HepG2 (cell line): ENCODE measurements around the gene TMEM151A. TPM values are rescaled to one million over a fixed set of nuclear protein-coding genes. Genes with fewer than 3 reads are reported as not detected.

Source experiments
- ARNTL ChIP-seq: sonication (generic); formaldehyde crosslinking; IDR thresholded peaks from 2 replicates; pipeline ENCODE4 v1.4.0; 2020; ENCODE audit warnings: mild to moderate bottlenecking, missing genetic modification reagents
- ASH2L ChIP-seq: fragments of 300-600, 200-600 bp; sonication (generic); IDR thresholded peaks from 2 replicates; pipeline ENCODE4 v1.7.0; 2017; ENCODE audit warnings: low read depth, mild to moderate bottlenecking, moderate library complexity, mixed read lengths, low read length; ENCODE audit not compliant: insufficient read length
- CC2D1A ChIP-seq: sonication (generic); formaldehyde crosslinking; IDR thresholded peaks from 2 replicates; pipeline ENCODE4 v1.8.1; 2023; ENCODE audit warnings: mild to moderate bottlenecking, missing genetic modification reagents
- ESRRA ChIP-seq: sonication (generic); formaldehyde crosslinking; IDR thresholded peaks from 2 replicates; pipeline ENCODE4 v1.5.1; 2020; ENCODE audit warnings: mild to moderate bottlenecking, low read depth, missing genetic modification reagents
- ETS1 ChIP-seq: sonication (generic); formaldehyde crosslinking; IDR thresholded peaks from 2 replicates; pipeline ENCODE4 v1.4.0; 2020; ENCODE audit warnings: missing genetic modification reagents
- IKZF1 ChIP-seq: fragments of 450-650 bp; IDR thresholded peaks from 2 replicates; pipeline ENCODE4 v1.7.1; 2016
- IRF9 ChIP-seq: sonication (generic); formaldehyde crosslinking; IDR thresholded peaks from 2 replicates; pipeline ENCODE4 v1.8.0; 2022; ENCODE audit warnings: missing genetic modification reagents, mild to moderate bottlenecking, borderline replicate concordance
- LBX2 ChIP-seq: sonication (generic); formaldehyde crosslinking; IDR thresholded peaks from 2 replicates; pipeline ENCODE4 v1.5.0; 2020; ENCODE audit warnings: missing genetic modification reagents, mild to moderate bottlenecking, borderline replicate concordance
- MBD4 ChIP-seq: IDR thresholded peaks from 2 replicates; pipeline ENCODE4 v1.6.1; 2012; ENCODE audit warnings: low read length, inconsistent platforms, borderline replicate concordance
- MTERF4 ChIP-seq: sonication (generic); formaldehyde crosslinking; IDR thresholded peaks from 2 replicates; pipeline ENCODE4 v1.8.0; 2023; ENCODE audit warnings: mild to moderate bottlenecking, missing genetic modification reagents
- NONO ChIP-seq, 2 experiments: fragments of 450-650 bp in 1 of 2; sonication (generic) in 1 of 2; formaldehyde crosslinking in 1 of 2; IDR thresholded peaks in 1 of 2; conservative IDR thresholded peaks in 1 of 2; 2 replicates each; pipeline versions ENCODE4 v1.6.1 to v1.8.0; 2017 to 2022; ENCODE audit warnings: mild to moderate bottlenecking in 1 of 2, missing genetic modification reagents in 1 of 2, moderate library complexity in 1 of 2
- PREB ChIP-seq: sonication (generic); formaldehyde crosslinking; IDR thresholded peaks from 2 replicates; pipeline ENCODE4 v1.4.0; 2020; ENCODE audit warnings: missing genetic modification reagents
- ZFP37 ChIP-seq: sonication (generic); formaldehyde crosslinking; IDR thresholded peaks from 2 replicates; pipeline ENCODE4 v1.4.0; 2020; ENCODE audit warnings: missing genetic modification reagents, borderline replicate concordance
- ZHX2 ChIP-seq, 2 experiments: sonication (generic) in 1 of 2; formaldehyde crosslinking in 1 of 2; IDR thresholded peaks; 2 replicates each; pipeline versions ENCODE4 v1.6.1 to v1.9.0; 2014 to 2022; ENCODE audit warnings: antibody characterized with exemption in 1 of 2, borderline replicate concordance in 1 of 2, inconsistent platforms in 1 of 2, low read depth in 1 of 2, missing genetic modification reagents in 1 of 2
- ZMYM4 ChIP-seq: sonication (generic); formaldehyde crosslinking; IDR thresholded peaks from 2 replicates; pipeline ENCODE4 v1.8.1; 2023; ENCODE audit warnings: mild to moderate bottlenecking, missing genetic modification reagents
- ZZZ3 ChIP-seq: sonication (generic); formaldehyde crosslinking; IDR thresholded peaks from 2 replicates; pipeline ENCODE4 v1.4.0; 2020; ENCODE audit warnings: missing genetic modification reagents, mild to moderate bottlenecking, borderline replicate concordance
- polyA plus RNA-seq, 8 experiments: library from polyadenylated mRNA; depleted of rRNA in 3 of 8; stranded (reverse) in 7 of 8; unstranded in 1 of 8; fragments of >200 nt; fragmentation: Illumina TruSeq in 4 of 8; extraction: Trizol in 4 of 8; gene quantifications; 2 replicates each; pipeline versions ENCODE4 v1.2.1 to v1.2.3, GENCODE V29; 2011 to 2016; ENCODE audit warnings: low read depth in 4 of 8, missing spikeins in 1 of 8, mixed read lengths in 1 of 8; ENCODE audit not compliant: insufficient read depth in 1 of 8
- total RNA-seq, 5 experiments: library from RNA; depleted of rRNA; stranded (reverse); fragments of >200 nt; fragmentation: Illumina TruSeq; extraction: Trizol; gene quantifications; 2 replicates each; pipeline ENCODE4 v1.2.3, GENCODE V29; 2016; ENCODE audit warnings: low read depth in 1 of 5

Gene TMEM151A
- total and polyA plus RNA-seq, 2 of the 13 experiments (the other 11 are each of a cell fraction or from before 2014, with no cell fraction given): 0.18 to 0.33 TPM

- TF ChIP-seq IRF9 (CRISPR knock-in tag): no peak
- TF ChIP-seq ZMYM4 (CRISPR knock-in tag): no peak
- TF ChIP-seq CC2D1A: 0 out of 2 replicates have a peak, but pooled peaks have one; percentile 75
- TF ChIP-seq NONO (IDR thresholded peaks at IDR 0.05): no peak
- TF ChIP-seq NONO (CRISPR knock-in tag; conservative IDR thresholded peaks at IDR 0.05): no peak
- no peak for TF ChIP-seq ESRRA (CRISPR knock-in tag)
- no peak for TF ChIP-seq ETS1
- no peak for TF ChIP-seq MBD4
- TF ChIP-seq ZHX2 (IDR thresholded peaks at IDR 0.05; ENCODE audit: low read depth): no peak
- TF ChIP-seq ZHX2 (CRISPR knock-in tag; IDR thresholded peaks at IDR 0.05; ENCODE audit: borderline replicate concordance): no peak
- no peak for TF ChIP-seq IKZF1
- no peak for TF ChIP-seq PREB (CRISPR knock-in tag)
- TF ChIP-seq LBX2 (CRISPR knock-in tag): 0 out of 2 replicates have a peak, but pooled peaks have one; percentile 36
- TF ChIP-seq ZFP37: 0 out of 2 replicates have a peak, but pooled peaks have one; percentile 18
- 0 out of 2 replicates have a peak, but pooled peaks have one; percentile 48 for TF ChIP-seq MTERF4
- no peak for TF ChIP-seq ARNTL (CRISPR knock-in tag)
- TF ChIP-seq ASH2L: no peak
- no peak for TF ChIP-seq ZZZ3
Measured at GRCh38 chr11:66267379-66268243, 24.1 kb upstream of the TMEM151A start (continued).
